PC-3 (cell line): ENCODE results near the gene CHAT.

ENCODE experiments used
- CTCF ChIP-seq: fragments of 300-600 bp; sonication (generic); conservative IDR thresholded peaks from 2 replicates; pipeline ENCODE4 v1.5.1; 2017; ENCODE audit warnings: antibody characterized with exemption, low read depth, mild to moderate bottlenecking, low read length
- EZH2phosphoT487 ChIP-seq: fragments of 300-600 bp; sonication (generic); IDR thresholded peaks from 2 replicates; pipeline ENCODE4 v1.6.1; 2018; ENCODE audit warnings: mild to moderate bottlenecking, antibody characterized with exemption, low read length, borderline replicate concordance

- TF ChIP-seq CTCF (no peak), EZH2phosphoT487 (no peak)
Measured at GRCh38 chr10:49643241-49644034, 29.6 kb downstream of the CHAT start.
